Activated T-cell treated with anti-CD3 and anti-CD28 coated beads for 24 hours (primary cell): ENCODE results near the gene TACC2.
"Not testable (repeated sequence)": the region's sequence is repeated elsewhere in the genome, so short reads cannot be mapped to it uniquely, and the experiment has no call there.

ENCODE experiments used
- DNase-seq: peaks from one replicate; pipeline ENCODE4 v3.0.0-alpha.2; 2020; ENCODE audit warnings: low read depth

The TACC2 gene

DNA sequence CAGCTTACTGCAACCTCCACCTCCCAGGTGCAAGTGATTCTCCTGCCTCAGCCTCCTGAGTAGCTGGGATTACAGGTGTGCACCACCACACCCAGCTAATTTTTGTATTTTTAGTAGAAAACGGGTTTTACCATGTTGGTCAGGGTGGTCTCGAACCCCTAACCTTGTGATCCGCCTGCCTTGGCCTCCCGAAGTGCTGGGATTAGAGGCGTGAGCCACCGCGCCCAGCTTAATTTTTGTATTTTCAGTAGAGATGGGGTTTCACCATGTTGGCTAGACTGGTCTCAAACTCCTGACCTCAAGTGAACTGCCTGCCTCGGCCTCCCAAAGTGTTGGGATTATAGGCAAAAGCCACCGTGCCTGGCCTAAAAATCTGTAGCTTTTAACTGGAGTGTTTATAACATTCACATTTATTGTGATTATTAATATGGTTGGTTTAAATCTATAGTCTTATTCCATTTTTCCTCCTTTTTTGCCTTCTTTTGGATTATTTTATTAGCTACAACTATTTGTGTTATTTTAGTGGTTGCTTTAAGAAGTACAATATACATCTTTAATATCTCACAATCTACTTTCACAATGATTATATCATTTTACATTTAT, 77.5 kb downstream of the TACC2 start:
- DNase-seq, result not testable (repeated sequence)

DNA sequence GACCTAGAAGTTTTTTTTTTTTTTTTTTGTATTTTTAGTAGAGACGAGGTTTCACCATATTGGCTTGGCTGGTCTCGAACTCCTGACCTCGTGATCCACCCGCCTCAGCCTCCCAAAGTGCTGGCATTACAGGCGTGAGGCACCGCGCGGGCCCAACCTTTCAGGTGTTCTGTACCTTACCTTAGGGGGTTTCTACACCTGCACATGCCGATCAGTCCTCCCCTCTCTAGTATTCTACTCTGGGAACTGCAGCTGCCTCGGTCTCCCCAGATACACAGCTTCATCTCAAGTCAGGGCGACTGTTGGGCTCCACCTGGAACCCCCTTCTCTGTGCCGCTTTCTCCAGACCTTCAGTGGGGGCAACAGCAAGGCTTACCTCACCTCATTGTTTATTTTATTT, 79.9 kb downstream of the TACC2 start:
- no peak for DNase-seq

DNA sequence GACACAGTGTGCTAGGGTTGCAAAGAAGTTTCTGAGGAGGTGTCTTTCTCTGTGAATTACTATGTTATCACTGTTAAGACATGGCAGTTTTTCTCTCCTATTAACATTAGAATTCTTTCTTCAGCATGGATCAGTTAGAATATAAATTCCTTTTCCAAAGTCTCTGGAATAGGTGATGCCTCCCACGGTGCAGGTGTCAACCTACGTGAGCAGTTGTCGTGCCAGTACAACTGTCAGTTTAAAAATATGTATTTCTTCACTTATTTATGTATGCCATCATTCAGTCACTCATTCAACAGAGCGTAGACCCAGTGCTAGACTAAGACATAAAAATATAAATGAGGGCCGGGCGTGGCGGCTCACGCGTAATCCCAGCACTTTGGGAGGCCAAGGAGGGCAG, 83.5 kb downstream of the TACC2 start:
- no peak for DNase-seq

DNA sequence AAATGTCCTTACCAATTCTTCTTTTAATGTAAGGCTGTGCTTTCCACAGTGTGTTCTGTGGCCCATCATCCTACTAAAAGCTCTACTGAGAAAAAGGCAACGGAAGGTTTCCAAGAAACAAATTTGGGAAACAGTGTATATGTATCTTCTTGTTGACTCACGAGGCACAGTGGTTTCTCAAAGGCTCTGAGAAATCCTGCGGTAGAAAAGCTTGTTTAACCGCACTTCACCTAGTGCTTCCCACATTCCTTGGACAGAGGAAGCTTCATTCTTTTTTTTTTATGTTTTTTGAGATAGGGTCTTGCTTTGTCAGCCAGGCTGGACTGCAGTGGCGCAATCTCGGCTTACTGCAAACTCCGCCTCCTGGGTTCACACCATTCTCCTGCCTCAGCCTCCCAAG, 84.5 kb downstream of the TACC2 start:
- no peak for DNase-seq

DNA sequence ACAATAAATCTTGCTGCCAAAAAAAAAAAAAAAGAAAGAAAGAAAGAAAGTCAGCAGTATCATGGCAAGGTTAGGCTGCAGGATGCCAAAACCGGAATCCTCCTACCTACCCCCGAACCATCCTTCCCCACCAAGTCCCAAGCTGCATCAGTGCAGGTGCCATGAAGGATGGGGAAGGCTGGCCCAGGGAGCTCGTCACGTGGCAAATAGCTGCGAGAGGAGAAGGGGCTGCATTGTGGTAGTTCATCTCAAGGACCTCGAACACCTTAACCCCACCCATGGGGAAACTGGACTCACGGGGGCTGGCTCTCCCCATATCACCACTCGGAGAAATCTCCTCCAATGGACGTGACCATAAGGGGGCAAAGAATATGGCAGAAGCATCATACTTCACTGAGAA, 86.2 kb downstream of the TACC2 start:
- no peak for DNase-seq

DNA sequence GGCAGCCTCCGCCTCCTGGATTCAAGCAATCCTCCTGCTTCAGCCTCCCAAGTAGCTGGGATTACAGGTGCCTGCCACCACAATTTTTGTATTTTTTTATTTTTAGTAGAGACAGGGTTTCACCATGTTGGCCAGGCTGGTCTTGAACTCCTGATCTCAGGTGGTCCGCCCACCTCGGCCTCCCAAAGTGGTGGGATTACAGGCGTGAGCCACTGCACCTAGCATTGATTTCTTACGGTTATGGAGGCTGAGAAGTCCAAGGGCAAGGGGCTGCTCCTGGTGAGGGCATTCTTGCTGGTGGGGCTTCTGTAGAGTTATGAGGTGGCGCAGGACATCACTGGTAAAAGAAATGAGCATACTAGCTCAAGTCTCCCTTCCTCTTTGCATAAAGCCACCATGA, 86.9 kb downstream of the TACC2 start:
- not testable (repeated sequence) for DNase-seq

DNA sequence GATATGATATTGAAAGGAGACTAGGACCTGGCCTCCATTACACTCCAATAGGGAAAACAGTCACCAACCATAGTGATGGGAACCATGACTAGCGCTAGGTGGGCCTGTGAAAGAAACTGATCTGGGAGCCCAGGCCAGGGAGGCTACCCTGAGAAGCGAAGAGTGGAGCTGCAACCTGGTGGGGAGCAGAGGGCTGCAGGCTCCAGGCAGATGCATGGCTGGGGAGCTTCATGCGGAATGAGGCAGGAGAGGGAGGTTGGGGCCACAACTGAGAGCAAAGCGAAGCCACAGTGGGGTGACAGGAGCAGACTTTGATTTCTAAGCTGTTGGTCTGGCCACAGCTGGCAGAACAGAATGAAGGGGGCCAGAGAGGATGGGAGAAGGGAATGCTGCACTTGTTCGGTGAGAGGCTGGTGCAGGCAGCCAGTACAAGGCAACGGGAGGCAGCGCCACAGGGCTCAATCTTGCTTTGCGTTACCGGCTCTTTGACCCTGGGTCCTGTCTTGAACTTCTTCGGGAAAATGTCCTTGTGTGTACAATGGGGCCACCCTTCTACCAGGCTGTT, 88.4 kb downstream of the TACC2 start:
- no peak for DNase-seq

DNA sequence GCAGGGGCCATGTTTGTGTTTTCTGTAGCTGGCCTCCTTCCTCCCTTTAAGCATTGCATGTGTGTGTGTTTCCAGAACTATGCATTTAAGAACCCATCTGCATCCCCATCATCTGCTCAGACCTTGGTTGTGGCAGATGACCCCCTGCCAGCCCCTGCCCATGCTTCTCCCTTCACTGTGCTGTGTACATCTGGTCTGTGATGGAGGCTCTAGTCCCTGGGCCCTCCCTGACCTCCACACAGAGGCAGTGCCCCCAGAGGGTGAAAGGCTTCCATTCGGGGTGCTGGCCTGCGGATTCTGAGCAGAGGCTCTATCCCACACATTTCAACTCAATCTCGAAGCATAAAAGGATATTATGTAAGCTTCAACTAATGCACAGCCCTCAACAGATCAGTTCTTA, 89.4 kb downstream of the TACC2 start:
- DNase-seq, result no peak

DNA sequence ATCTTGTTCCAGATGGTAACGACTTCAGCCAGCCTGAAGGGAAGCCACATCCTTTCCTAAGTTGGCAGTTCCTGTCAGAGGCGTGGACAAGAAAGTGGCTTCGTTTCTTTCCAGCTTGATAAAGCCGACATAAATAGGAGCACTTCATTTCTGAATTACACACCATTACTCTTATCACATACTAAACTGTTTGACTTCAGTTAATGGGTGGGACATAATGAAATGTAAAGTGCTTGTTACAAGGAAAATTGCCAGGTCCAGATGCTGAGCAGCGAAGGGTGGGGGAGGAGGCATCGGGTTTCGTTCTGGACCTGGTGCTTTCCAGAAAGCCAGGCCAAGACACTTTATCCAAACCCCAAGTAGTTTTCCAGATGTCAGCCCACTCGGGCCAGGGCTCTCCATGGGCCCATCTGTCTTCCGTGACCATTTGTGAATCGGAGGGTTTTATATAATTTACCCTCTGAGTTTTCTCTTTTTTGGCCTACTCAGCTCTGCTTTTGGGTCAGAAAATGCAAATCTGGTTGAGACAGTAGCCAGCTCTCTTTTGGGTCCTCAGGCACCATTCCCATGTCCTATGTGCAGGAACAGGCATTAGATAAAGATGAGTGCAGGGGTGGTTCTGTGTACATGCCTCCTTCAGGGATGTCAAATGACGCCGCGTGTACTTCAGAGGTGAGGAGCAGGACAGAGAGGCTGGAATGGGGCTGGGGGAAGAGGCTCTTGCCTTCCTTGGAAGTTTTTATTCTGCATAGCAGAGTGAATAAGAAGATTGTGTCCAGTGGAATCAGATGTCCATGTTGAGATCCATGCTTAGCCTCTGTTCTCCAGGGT, 90.2 kb downstream of the TACC2 start:
- no peak for DNase-seq

DNA sequence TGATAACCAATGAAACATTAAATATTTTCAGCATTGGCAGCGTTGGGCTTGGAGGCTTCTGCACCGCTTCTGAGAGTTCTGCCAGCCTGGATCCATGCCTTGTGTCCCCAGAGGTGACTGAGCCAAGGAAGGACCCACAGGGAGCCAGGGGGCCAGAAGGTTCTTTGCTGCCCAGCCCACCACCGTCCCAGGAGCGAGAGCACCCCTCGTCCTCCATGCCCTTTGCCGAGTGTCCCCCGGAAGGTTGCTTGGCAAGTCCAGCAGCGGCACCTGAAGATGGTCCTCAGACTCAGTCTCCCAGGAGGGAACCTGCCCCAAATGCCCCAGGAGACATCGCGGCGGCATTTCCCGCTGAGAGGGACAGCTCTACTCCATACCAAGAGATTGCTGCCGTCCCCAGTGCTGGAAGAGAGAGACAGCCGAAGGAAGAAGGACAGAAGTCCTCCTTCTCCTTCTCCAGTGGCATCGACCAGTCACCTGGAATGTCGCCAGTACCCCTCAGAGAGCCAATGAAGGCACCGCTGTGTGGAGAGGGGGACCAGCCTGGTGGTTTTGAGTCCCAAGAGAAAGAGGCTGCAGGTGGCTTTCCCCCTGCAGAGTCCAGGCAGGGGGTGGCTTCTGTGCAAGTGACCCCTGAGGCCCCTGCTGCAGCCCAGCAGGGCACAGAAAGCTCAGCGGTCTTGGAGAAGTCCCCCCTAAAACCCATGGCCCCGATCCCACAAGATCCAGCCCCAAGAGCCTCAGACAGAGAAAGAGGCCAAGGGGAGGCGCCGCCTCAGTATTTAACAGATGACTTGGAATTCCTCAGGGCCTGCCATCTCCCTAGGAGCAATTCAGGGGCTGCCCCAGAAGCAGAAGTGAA, 93.9 kb downstream of the TACC2 start:
- no peak for DNase-seq

DNA sequence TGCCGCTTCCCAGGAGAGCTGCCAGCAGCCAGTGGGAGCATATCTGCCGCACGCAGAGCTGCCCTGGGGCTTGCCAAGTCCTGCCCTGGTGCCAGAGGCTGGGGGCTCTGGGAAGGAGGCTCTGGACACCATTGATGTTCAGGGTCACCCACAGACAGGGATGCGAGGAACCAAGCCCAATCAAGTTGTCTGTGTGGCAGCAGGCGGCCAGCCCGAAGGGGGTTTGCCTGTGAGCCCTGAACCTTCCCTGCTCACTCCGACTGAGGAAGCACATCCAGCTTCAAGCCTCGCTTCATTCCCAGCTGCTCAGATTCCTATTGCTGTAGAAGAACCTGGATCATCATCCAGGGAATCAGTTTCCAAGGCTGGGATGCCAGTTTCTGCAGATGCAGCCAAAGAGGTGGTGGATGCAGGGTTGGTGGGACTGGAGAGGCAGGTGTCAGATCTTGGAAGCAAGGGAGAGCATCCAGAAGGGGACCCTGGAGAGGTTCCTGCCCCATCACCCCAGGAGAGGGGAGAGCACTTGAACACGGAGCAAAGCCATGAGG, 94.6 kb downstream of the TACC2 start:
- no peak for DNase-seq

DNA sequence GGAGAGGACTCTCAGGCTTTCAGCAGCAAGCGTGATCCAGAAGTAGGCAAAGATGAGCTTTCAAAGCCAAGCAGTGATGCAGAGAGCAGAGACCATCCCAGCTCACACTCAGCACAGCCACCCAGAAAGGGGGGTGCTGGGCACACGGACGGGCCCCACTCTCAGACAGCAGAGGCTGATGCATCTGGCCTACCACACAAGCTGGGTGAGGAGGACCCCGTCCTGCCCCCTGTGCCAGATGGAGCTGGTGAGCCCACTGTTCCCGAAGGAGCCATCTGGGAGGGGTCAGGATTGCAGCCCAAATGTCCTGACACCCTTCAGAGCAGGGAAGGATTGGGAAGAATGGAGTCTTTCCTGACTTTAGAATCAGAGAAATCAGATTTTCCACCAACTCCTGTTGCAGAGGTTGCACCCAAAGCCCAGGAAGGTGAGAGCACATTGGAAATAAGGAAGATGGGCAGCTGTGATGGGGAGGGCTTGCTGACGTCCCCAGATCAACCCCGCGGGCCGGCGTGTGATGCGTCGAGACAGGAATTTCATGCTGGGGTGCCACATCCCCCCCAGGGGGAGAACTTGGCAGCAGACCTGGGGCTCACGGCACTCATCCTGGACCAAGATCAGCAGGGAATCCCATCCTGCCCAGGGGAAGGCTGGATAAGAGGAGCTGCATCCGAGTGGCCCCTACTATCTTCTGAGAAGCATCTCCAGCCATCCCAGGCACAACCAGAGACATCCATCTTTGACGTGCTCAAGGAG, 95.5 kb downstream of the TACC2 start:
- DNase-seq, result no peak

DNA sequence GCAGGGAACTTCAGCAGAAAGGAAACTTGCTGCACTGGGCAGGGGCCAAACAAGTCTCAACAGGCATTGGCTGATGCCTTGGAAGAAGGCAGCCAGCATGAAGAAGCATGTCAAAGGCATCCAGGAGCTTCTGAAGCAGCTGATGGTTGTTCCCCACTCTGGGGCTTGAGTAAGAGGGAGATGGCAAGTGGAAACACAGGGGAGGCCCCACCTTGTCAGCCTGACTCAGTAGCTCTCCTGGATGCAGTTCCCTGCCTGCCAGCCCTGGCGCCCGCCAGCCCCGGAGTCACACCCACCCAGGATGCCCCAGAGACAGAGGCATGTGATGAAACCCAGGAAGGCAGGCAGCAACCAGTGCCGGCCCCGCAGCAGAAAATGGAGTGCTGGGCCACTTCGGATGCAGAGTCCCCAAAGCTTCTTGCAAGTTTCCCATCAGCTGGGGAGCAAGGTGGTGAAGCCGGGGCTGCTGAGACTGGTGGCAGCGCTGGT, 96.5 kb downstream of the TACC2 start:
- DNase-seq, result no peak

DNA sequence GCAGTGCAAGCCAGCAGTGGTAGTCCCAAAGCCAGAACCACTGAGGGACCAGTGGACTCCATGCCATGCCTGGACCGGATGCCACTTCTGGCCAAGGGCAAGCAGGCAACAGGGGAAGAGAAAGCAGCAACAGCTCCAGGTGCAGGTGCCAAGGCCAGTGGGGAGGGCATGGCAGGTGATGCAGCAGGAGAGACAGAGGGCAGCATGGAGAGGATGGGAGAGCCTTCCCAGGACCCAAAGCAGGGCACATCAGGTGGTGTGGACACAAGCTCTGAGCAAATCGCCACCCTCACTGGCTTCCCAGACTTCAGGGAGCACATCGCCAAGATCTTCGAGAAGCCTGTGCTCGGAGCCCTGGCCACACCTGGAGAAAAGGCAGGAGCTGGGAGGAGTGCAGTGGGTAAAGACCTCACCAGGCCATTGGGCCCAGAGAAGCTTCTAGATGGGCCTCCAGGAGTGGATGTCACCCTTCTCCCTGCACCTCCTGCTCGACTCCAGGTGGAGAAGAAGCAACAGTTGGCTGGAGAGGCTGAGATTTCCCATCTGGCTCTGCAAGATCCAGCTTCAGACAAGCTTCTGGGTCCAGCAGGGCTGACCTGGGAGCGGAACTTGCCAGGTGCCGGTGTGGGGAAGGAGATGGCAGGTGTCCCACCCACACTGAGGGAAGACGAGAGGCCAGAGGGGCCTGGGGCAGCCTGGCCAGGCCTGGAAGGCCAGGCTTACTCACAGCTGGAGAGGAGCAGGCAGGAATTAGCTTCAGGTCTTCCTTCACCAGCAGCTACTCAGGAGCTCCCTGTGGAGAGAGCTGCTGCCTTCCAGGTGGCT, 97.7 kb downstream of the TACC2 start:
- no peak for DNase-seq

DNA sequence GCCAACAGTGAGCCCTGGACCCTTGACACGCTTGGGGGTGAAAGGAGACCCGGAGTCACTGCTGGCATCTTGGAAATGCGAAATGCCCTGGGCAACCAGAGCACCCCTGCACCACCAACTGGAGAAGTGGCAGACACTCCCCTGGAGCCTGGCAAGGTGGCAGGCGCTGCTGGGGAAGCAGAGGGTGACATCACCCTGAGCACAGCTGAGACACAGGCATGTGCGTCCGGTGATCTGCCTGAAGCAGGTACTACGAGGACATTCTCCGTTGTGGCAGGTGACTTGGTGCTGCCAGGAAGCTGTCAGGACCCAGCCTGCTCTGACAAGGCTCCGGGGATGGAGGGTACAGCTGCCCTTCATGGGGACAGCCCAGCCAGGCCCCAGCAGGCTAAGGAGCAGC, 98.5 kb downstream of the TACC2 start:
- no peak for DNase-seq

DNA sequence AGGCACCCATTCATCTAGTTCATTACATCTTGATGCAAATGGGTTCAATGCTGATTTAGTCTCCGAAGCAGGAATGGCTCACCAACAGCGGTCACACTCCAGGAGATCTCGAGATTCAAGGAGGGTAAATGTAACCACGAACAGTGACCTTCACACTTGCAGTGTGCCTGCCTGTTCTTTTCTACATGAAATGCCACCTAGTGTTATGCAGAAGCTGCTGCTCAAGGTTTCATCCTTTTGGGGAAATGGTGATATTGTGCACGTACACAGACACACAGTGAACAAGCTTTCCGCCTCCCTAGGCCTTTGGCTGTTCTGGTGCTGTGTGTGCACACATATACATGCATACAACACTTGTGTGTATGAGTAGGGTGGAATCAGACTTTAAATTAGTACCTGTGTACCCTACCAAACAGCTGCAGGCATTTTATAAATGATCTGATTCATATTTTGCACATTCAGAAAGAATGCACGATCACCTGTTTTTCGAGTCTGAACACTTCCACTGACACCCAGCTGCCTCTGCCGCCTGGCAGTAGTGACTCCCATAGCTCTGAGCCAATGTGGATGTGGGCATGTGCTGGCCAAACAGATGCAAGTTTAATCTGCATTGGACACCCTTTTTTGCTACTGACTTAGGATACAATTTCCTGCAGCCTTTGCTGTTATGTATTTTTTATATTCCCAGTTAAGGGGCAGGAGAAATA, 100.5 kb downstream of the TACC2 start:
- no peak for DNase-seq

DNA sequence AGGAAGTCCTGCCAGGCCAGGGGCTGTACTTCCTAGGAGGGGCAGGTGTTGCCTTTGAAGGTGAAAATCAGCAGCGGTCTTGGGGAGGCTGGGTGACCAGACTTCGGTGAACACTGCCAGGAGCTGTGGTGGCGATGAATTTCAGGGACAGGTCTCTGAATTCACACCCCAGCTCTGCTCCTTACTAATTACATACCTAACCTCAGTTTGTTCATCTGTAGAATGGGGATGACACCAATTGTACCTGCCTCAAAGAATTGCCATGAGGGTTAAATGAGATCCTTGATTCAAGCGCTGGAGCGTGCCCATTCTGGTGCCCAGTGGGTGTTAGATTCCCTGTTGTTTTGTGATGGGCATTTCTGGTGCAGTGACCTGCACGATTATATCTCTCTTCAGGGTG, 102.8 kb downstream of the TACC2 start:
- no peak for DNase-seq

DNA sequence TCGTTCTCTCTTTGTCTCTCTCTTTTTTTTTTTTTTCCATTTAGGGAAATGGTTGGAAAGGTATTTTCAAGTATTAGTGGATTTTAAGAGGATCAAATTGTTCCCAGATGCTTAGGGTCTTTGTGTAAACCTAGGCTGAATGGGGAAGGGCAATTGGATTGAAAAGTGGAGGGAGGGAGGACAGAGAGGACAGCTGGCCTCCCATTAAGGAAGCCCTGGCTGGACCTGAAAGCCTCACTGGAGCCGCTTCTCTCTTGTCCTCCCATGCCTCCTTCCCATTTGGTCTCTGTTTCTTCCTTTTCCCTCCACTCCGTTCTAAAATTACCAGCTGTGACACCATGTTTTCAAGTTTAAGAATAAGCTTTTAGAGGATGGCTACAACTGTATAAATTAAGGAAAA, 104.1 kb downstream of the TACC2 start:
- no peak for DNase-seq

DNA sequence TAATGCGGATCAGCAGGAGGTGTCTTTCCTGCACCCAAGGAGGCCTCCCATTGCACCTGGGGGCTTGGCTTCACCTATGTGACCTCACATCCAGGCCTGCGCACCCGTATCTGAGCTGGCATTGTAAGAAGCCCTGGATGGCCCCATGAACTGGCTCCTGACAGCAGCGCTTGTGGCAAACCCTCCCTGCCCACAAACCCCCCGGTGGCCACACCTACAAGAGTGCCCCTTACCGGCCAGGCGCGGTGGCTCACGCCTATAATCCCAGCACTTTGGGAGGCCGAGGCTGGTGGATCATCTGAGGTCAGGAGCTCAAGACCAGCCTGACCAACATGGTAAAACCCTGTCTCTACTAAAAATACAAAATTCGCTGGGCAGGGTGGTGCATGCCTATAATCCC, 107.2 kb downstream of the TACC2 start:
- DNase-seq, result not testable (repeated sequence)

DNA sequence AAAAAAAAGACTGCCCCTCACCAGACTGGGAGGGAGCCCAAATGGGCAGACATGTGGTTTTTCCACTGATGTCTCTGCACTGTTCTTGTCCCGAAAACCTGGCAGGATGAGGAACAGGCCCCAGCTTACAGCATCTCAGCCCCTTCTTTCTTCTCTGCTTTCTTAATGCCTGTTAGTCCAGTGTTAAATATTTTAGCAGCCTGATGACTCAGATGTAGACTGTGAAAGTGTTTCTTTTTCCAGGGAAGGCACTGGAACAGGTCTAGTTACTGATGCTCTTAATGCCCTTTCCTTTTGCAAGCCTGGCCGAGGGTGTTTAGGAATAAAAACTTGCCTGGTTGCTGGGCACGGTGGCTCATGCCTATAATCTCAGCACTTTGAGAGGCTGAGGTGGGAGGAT, 107.7 kb downstream of the TACC2 start:
- DNase-seq, result no peak
